ENCODE data around the gene GPR157. TPM values are rescaled to one million over a fixed set of nuclear protein-coding genes. Genes with fewer than 3 reads are reported as not detected.

Gene GPR157
- total and polyA plus RNA-seq, 10 of the 15 experiments (the other 5 are each of a cell fraction or from before 2014, with no cell fraction given): 0.66 to 15.9 (median 3.1) TPM

DNA sequence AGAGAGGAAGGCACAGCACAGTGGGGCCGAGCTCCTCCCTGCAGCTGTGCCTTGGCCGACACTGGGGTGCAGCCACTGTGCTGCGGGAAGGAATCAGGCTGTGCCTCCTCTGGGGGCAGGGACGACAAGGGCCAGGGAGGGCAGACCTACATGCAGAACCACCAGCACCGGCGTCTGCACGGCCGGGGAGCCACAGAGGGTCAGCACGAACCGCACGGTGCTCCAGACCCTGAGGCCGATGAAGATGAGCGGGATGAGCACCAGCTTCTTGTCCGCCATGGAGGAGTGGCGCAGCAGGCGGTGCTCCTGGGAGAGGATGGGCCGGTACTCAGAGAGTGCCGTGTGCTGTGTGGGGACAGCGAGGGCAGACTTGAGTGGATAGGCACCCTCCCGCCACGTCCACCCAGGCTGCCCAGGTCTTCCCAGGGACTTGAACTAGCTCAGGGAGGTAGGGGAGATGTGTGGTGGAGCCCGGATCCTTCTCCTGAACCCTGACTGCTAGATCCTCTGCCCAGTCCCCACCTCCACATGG lies 23.5 kb downstream of the GPR157 start:
- TF ChIP-seq SMAD5 (IDR thresholded peaks at IDR 0.05; ENCODE audit: low read depth): no peak
- TF ChIP-seq PML (IDR thresholded peaks at IDR 0.05; ENCODE audit: low read length): no peak
- TF ChIP-seq, protein P1, sequence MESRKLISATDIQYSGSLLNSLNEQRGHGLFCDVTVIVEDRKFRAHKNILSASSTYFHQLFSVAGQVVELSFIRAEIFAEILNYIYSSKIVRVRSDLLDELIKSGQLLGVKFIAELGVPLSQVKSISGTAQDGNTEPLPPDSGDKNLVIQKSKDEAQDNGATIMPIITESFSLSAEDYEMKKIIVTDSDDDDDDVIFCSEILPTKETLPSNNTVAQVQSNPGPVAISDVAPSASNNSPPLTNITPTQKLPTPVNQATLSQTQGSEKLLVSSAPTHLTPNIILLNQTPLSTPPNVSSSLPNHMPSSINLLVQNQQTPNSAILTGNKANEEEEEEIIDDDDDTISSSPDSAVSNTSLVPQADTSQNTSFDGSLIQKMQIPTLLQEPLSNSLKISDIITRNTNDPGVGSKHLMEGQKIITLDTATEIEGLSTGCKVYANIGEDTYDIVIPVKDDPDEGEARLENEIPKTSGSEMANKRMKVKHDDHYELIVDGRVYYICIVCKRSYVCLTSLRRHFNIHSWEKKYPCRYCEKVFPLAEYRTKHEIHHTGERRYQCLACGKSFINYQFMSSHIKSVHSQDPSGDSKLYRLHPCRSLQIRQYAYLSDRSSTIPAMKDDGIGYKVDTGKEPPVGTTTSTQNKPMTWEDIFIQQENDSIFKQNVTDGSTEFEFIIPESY (IDR thresholded peaks at IDR 0.05): no peak
- TF ChIP-seq YY1 (IDR thresholded peaks at IDR 0.05; ENCODE audit: low read depth, low read length): no peak
- TF ChIP-seq, protein P2, sequence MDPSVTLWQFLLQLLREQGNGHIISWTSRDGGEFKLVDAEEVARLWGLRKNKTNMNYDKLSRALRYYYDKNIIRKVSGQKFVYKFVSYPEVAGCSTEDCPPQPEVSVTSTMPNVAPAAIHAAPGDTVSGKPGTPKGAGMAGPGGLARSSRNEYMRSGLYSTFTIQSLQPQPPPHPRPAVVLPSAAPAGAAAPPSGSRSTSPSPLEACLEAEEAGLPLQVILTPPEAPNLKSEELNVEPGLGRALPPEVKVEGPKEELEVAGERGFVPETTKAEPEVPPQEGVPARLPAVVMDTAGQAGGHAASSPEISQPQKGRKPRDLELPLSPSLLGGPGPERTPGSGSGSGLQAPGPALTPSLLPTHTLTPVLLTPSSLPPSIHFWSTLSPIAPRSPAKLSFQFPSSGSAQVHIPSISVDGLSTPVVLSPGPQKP (IDR thresholded peaks at IDR 0.05; ENCODE audit: low read depth, low read length): no peak
- TF ChIP-seq GABPA (IDR thresholded peaks at IDR 0.05; ENCODE audit: low read depth): no peak
- no peak for TF ChIP-seq PAX5 (IDR thresholded peaks at IDR 0.05; ENCODE audit: borderline replicate concordance, low read depth, low read length)
- no peak for TF ChIP-seq MTA2 (IDR thresholded peaks at IDR 0.05; ENCODE audit: low read depth)
- TF ChIP-seq, protein P3, sequence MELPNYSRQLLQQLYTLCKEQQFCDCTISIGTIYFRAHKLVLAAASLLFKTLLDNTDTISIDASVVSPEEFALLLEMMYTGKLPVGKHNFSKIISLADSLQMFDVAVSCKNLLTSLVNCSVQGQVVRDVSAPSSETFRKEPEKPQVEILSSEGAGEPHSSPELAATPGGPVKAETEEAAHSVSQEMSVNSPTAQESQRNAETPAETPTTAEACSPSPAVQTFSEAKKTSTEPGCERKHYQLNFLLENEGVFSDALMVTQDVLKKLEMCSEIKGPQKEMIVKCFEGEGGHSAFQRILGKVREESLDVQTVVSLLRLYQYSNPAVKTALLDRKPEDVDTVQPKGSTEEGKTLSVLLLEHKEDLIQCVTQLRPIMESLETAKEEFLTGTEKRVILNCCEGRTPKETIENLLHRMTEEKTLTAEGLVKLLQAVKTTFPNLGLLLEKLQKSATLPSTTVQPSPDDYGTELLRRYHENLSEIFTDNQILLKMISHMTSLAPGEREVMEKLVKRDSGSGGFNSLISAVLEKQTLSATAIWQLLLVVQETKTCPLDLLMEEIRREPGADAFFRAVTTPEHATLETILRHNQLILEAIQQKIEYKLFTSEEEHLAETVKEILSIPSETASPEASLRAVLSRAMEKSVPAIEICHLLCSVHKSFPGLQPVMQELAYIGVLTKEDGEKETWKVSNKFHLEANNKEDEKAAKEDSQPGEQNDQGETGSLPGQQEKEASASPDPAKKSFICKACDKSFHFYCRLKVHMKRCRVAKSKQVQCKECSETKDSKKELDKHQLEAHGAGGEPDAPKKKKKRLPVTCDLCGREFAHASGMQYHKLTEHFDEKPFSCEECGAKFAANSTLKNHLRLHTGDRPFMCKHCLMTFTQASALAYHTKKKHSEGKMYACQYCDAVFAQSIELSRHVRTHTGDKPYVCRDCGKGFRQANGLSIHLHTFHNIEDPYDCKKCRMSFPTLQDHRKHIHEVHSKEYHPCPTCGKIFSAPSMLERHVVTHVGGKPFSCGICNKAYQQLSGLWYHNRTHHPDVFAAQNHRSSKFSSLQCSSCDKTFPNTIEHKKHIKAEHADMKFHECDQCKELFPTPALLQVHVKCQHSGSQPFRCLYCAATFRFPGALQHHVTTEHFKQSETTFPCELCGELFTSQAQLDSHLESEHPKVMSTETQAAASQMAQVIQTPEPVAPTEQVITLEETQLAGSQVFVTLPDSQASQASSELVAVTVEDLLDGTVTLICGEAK (IDR thresholded peaks at IDR 0.05; ENCODE audit: borderline replicate concordance): no peak
- no peak for TF ChIP-seq CBX5 (IDR thresholded peaks at IDR 0.05; ENCODE audit: low read depth)
- TF ChIP-seq, protein P4, sequence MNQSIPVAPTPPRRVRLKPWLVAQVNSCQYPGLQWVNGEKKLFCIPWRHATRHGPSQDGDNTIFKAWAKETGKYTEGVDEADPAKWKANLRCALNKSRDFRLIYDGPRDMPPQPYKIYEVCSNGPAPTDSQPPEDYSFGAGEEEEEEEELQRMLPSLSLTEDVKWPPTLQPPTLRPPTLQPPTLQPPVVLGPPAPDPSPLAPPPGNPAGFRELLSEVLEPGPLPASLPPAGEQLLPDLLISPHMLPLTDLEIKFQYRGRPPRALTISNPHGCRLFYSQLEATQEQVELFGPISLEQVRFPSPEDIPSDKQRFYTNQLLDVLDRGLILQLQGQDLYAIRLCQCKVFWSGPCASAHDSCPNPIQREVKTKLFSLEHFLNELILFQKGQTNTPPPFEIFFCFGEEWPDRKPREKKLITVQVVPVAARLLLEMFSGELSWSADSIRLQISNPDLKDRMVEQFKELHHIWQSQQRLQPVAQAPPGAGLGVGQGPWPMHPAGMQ (IDR thresholded peaks at IDR 0.05; ENCODE audit: borderline replicate concordance): no peak
- TF ChIP-seq TCF12 (IDR thresholded peaks at IDR 0.05; ENCODE audit: low read depth, low read length): no peak
- H3K27me3 ChIP-seq (replicated peaks in 1 of 2; ENCODE audit: control insufficient read depth in 2 of 2, insufficient read depth in 2 of 2, low read length in 1 of 2): no peaks in the 10 kb centered on the region
- POLR2A ChIA-PET: interaction anchor here (1.2 kb wide), 1 partner anchor 90 kb away, joined by 4 read pairs; no protein-coding TSS in a partner anchor
- H4K20me1 ChIP-seq (ENCODE audit: control insufficient read depth, insufficient read depth): no peaks in the 10 kb centered on the region
- CTCF ChIA-PET: interaction anchor here (1.5 to 4.4 kb wide), 2 partner anchors 100 to 142 kb away, joined by 4 to 13 read pairs; no protein-coding TSS in a partner anchor
- FAIRE-seq (no peak), ATAC-seq (no peak), DNase-seq (ENCODE audit: low read depth, low spot score) (no peak)
- H3K79me2 ChIP-seq (ENCODE audit: control insufficient read depth, insufficient read depth, low read length): no peaks in the 10 kb centered on the region
- H3K9ac ChIP-seq (ENCODE audit: control insufficient read depth, insufficient read depth, low read length): no peak overlapping the region
- H3K4me2 ChIP-seq (ENCODE audit: control insufficient read depth, insufficient read depth): no peak overlapping the region
- H3K36me3 ChIP-seq (ENCODE audit: control insufficient read depth in 2 of 2, insufficient read depth in 2 of 2, low read length in 1 of 2): no peaks in the 10 kb centered on the region; a peak in 1 of 4 replicates
- 68% methylated on average over 22 of the region's 22 CpGs for WGBS (ENCODE audit: insufficient coverage, insufficient replicate concordance, low lambda C conversion rate, missing lambda C conversion rate)
- no peak overlapping the region for H2AFZ ChIP-seq (ENCODE audit: control insufficient read depth, low read depth, low read length)
- H3K27ac ChIP-seq (ENCODE audit: control insufficient read depth, insufficient read depth): no peak overlapping the region
- intact Hi-C loops (cut with micrococcal nuclease; ENCODE audit: unreplicated experiment): no loop called here
- RAD21 ChIA-PET (ENCODE audit: unreplicated experiment): interaction anchor here (1.3 to 1.8 kb wide), 3 partner anchors 25 to 100 kb away, joined by 3 to 5 read pairs (median 4); no protein-coding TSS in a partner anchor
- BruUV-seq (replicated peaks): no TSS peak
- H3K4me3 ChIP-seq: no peak overlapping the region
- H3K9me3 ChIP-seq (replicated peaks; ENCODE audit: control insufficient read depth, insufficient read depth, low read length): no peaks in the 10 kb centered on the region
- peaks cover under 1% of the 10 kb centered on the region; the same call in 1 of the 2 replicates for H3K4me1 ChIP-seq (ENCODE audit: control insufficient read depth, insufficient read depth, low read length)
- SMC1A ChIA-PET (ENCODE audit: uncharacterized antibody, unreplicated experiment): interaction anchor here (0.8 to 3.6 kb wide), 3 partner anchors 75 to 105 kb away, joined by 3 to 18 read pairs (median 3); no protein-coding TSS in a partner anchor
- in situ Hi-C loops (cut with MboI): loop anchor here (10.0 kb wide), 1 partner anchor 191 kb away; no protein-coding TSS in a partner anchor
